SK-N-SH (cell line): ENCODE data around the gene STEAP3. TPM values are rescaled to one million over a fixed set of nuclear protein-coding genes. Genes with fewer than 3 reads are reported as not detected.
A peak's percentile ranks its signal among the peaks of the same experiment; 100 is the strongest.

Experiments used
- CTCF ChIA-PET: fragments of 300-600, 350-600 bp; formaldehyde crosslinking; extraction: SDS; loops from one replicate; lab custom pipeline; 2021; lab: Yijun Ruan, JAX
- POLR2A ChIA-PET: fragments of 350-600 bp; sonication (Branson Sonifier 250); formaldehyde crosslinking; extraction: SDS; loops from one replicate; lab custom pipeline; 2020; ENCODE audit warnings: antibody characterized with exemption, inconsistent platforms; lab: Yijun Ruan, JAX
- DNase-seq: peaks from one replicate; pipeline ENCODE4 v3.0.0; 2012
- H2AFZ ChIP-seq: fragments of 200-600 bp; sonication (generic); 2 replicates; pipeline ENCODE4 v1.8.1; 2016; ENCODE audit warnings: antibody characterized with exemption, mild to moderate bottlenecking, low read depth
- H3F3A ChIP-seq: fragments of 200-600 bp; sonication (generic); replicated peaks from 2 replicates; pipeline ENCODE3; 2016; ENCODE audit warnings: antibody characterized with exemption, mild to moderate bottlenecking; ENCODE audit not compliant: insufficient read depth
- H3K27ac ChIP-seq, 2 experiments: fragments of 200-500 bp in 1 of 2; fragments of 200-600 bp in 1 of 2; sonication (Bioruptor generic) in 1 of 2; sonication (generic), shearing (Covaris generic) in 1 of 2; 2 replicates each; pipeline versions ENCODE4 v1.5.1 to v1.6.1; 2014 to 2016; ENCODE audit warnings: low read depth in 2 of 2, inconsistent platforms in 1 of 2, low read length in 1 of 2, mild to moderate bottlenecking in 1 of 2, mixed read lengths in 1 of 2
- H3K27me3 ChIP-seq: fragments of 200-600 bp; sonication (generic), shearing (Covaris generic); 2 replicates; pipeline ENCODE4 v1.6.1; 2016; ENCODE audit warnings: mixed run types; ENCODE audit not compliant: insufficient read depth
- H3K36me3 ChIP-seq, 2 experiments: fragments of 200-500 bp in 1 of 2; fragments of 200-600 bp in 1 of 2; sonication (Bioruptor generic) in 1 of 2; sonication (generic) in 1 of 2; replicated peaks in 1 of 2; 2 replicates each; pipeline versions ENCODE3 to v1.5.1; 2014 to 2016; ENCODE audit warnings: low read length in 1 of 2, mild to moderate bottlenecking in 1 of 2; ENCODE audit not compliant: insufficient read depth in 2 of 2, control insufficient read depth in 1 of 2
- H3K4me1 ChIP-seq, 2 experiments: fragments of 200-500 bp in 1 of 2; fragments of 200-600 bp in 1 of 2; sonication (Bioruptor generic) in 1 of 2; sonication (generic), shearing (Covaris generic) in 1 of 2; 2 replicates each; pipeline versions ENCODE4 v1.5.1 to v1.6.1; 2014 to 2016; ENCODE audit warnings: low read depth in 1 of 2, low read length in 1 of 2, mixed run types in 1 of 2; ENCODE audit not compliant: insufficient read depth in 2 of 2, control insufficient read depth in 1 of 2
- H3K4me2 ChIP-seq: fragments of 200-600 bp; sonication (generic), shearing (Covaris generic); 2 replicates; pipeline ENCODE4 v1.6.1; 2017; ENCODE audit warnings: mixed run types
- H3K4me3 ChIP-seq, 2 experiments: fragments of 200-500 bp in 1 of 2; fragments of 200-600 bp in 1 of 2; sonication (Bioruptor generic) in 1 of 2; sonication (generic), shearing (Covaris generic) in 1 of 2; 2 replicates each; pipeline versions ENCODE4 v1.5.1 to v1.8.1; 2014 to 2016; ENCODE audit warnings: low read depth in 2 of 2, inconsistent platforms in 1 of 2, low read length in 1 of 2, mild to moderate bottlenecking in 1 of 2, mixed read lengths in 1 of 2, moderate library complexity in 1 of 2
- H3K79me2 ChIP-seq: fragments of 200-600 bp; sonication (generic); 2 replicates; pipeline ENCODE4 v1.8.1; 2017; ENCODE audit warnings: mild to moderate bottlenecking; ENCODE audit not compliant: insufficient read depth
- H3K9ac ChIP-seq: fragments of 200-600 bp; sonication (generic); 2 replicates; pipeline ENCODE4 v1.6.1; 2017; ENCODE audit warnings: mixed run types
- H3K9me2 ChIP-seq: fragments of 200-600 bp; sonication (generic); 2 replicates; pipeline ENCODE4 v1.6.1; 2017; ENCODE audit warnings: mixed run types
- H3K9me3 ChIP-seq: fragments of 200-600 bp; sonication (generic); 2 replicates; pipeline ENCODE4 v1.6.1; 2017; ENCODE audit warnings: mixed run types, mild to moderate bottlenecking, moderate library complexity
- H4K20me1 ChIP-seq: fragments of 200-600 bp; sonication (generic); 2 replicates; pipeline ENCODE4 v1.6.1; 2017; ENCODE audit warnings: mild to moderate bottlenecking, mixed run types; ENCODE audit not compliant: insufficient read depth
- CHD2 ChIP-seq: fragments of 150-350 bp; IDR thresholded peaks from 2 replicates; pipeline ENCODE4 v1.6.1; 2018; ENCODE audit warnings: low read length; ENCODE audit not compliant: partially characterized antibody
- CTCF ChIP-seq: fragments of 200-600 bp; sonication (generic); IDR thresholded peaks from 2 replicates; pipeline ENCODE4 v1.6.1; 2017; ENCODE audit warnings: antibody characterized with exemption, mild to moderate bottlenecking, moderate library complexity
- EZH2phosphoT487 ChIP-seq: fragments of 200-600 bp; sonication (generic); IDR thresholded peaks from 2 replicates; pipeline ENCODE4 v1.6.1; 2017; ENCODE audit warnings: low read depth, mixed run types, mild to moderate bottlenecking, antibody characterized with exemption, moderate library complexity, borderline replicate concordance
- FOXJ3 ChIP-seq: sonication (generic); formaldehyde crosslinking; IDR thresholded peaks from 2 replicates; pipeline ENCODE4 v1.5.1; 2020; ENCODE audit warnings: mild to moderate bottlenecking, missing genetic modification reagents
- FOXM1 ChIP-seq: IDR thresholded peaks from 2 replicates; pipeline ENCODE4 v1.4.0; 2012; ENCODE audit warnings: low read depth, mild to moderate bottlenecking
- GATA2 ChIP-seq: sonication (generic); formaldehyde crosslinking; IDR thresholded peaks from 2 replicates; pipeline ENCODE4 v1.5.0; 2020; ENCODE audit warnings: mild to moderate bottlenecking, missing genetic modification reagents
- NFIC ChIP-seq: IDR thresholded peaks from 2 replicates; pipeline ENCODE4 v1.4.0; 2012; ENCODE audit warnings: borderline replicate concordance
- NRF1 ChIP-seq: IDR thresholded peaks from 2 replicates; pipeline ENCODE4 v1.6.1; 2012; ENCODE audit warnings: low read depth, mild to moderate bottlenecking, low read length
- PBX3 ChIP-seq: IDR thresholded peaks from 2 replicates; pipeline ENCODE4; 2012
- POLR2AphosphoS5 ChIP-seq: IDR thresholded peaks from 2 replicates; pipeline ENCODE4 v1.6.1; 2012; ENCODE audit warnings: low read depth, low read length
- RAD21 ChIP-seq: IDR thresholded peaks from 2 replicates; pipeline ENCODE4 v1.6.1; 2012; ENCODE audit warnings: mild to moderate bottlenecking, low read length
- RCOR1 ChIP-seq: fragments of 150-350 bp; IDR thresholded peaks from 2 replicates; pipeline ENCODE4 v1.6.1; 2017; ENCODE audit warnings: antibody characterized with exemption, low read length
- REST ChIP-seq: IDR thresholded peaks from 2 replicates; pipeline ENCODE4 v1.6.1; 2012; ENCODE audit warnings: mild to moderate bottlenecking, low read depth, low read length, moderate library complexity
- SIN3A ChIP-seq: IDR thresholded peaks from 2 replicates; pipeline ENCODE4 v1.6.1; 2012; ENCODE audit warnings: low read depth, mild to moderate bottlenecking, low read length, moderate library complexity, borderline replicate concordance
- SMC3 ChIP-seq: IDR thresholded peaks from 2 replicates; pipeline ENCODE4 v1.6.1; 2012; ENCODE audit warnings: low read depth, low read length, improper control_type of control experiment
- YY1 ChIP-seq: IDR thresholded peaks from 2 replicates; pipeline ENCODE4 v1.4.0; 2012; ENCODE audit warnings: low read depth, mild to moderate bottlenecking
- ZBTB33 ChIP-seq: IDR thresholded peaks from 2 replicates; pipeline ENCODE4 v1.4.0; 2012; ENCODE audit warnings: low read depth, borderline replicate concordance
- WGBS: methylation state at CpG from one replicate; pipeline ENCODE4 v1.1.6; 2017; ENCODE audit warnings: low lambda C conversion rate; 5-methylcytosine and 5-hydroxymethylcytosine counted together
- polyA plus RNA-seq, 3 experiments: library from polyadenylated mRNA; depleted of rRNA; stranded (reverse); fragments of >200 nt; gene quantifications; 2 replicates each; pipeline ENCODE4 v1.2.3, GENCODE V29; 2012

Gene STEAP3
- polyA plus RNA-seq, 1 of the 3 experiments (the other 2 are of a cell fraction) = 30.6 TPM

GRCh38 chr2:119264781-119265692 lies 41.4 kb downstream of the STEAP3 start:
- TF ChIP-seq RAD21 = peak; percentile 83
- TF ChIP-seq FOXJ3 = no peak
- no peak for TF ChIP-seq YY1
- TF ChIP-seq NRF1 = no peak
- peak; percentile 78 for TF ChIP-seq CTCF
- TF ChIP-seq GATA2 (CRISPR knock-in tag) = no peak
- TF ChIP-seq NFIC = no peak
- no peak for TF ChIP-seq REST
- peak; percentile 91 for TF ChIP-seq SMC3

GRCh38 chr2:119265693-119266066 lies 42.0 kb downstream of the STEAP3 start:
- no peak overlapping the region for H2AFZ ChIP-seq
- no peak overlapping the region for H3K27ac ChIP-seq
- no peaks in the 10 kb centered on the region for H3K9me2 ChIP-seq
- no peaks in the 10 kb centered on the region for H3K79me2 ChIP-seq
- DNase-seq = no peak
- H3F3A ChIP-seq = no peaks in the 10 kb centered on the region
- H3K27me3 ChIP-seq = no peaks in the 10 kb centered on the region
- 80% methylated on average over 6 of the region's 6 CpGs for WGBS
- H4K20me1 ChIP-seq = no peaks in the 10 kb centered on the region
- ChIA-PET CTCF (interaction anchor here (0.6 to 3.3 kb wide), 13 partner anchors 11 to 254 kb away, joined by 3 to 25 read pairs (median 4); no protein-coding TSS in a partner anchor), POLR2A (no interaction called here)
- no peaks in the 10 kb centered on the region for H3K36me3 ChIP-seq
- H3K4me3 ChIP-seq = no peak overlapping the region
- H3K4me1 ChIP-seq = no peaks in the 10 kb centered on the region
- no peak overlapping the region for H3K9ac ChIP-seq
- H3K9me3 ChIP-seq = no peaks in the 10 kb centered on the region
- H3K4me2 ChIP-seq = no peak overlapping the region
- TF ChIP-seq EZH2phosphoT487 = no peak
- no peak for TF ChIP-seq ZBTB33
- TF ChIP-seq CHD2 = no peak
- TF ChIP-seq POLR2AphosphoS5 = no peak
- no peak for TF ChIP-seq FOXM1
- TF ChIP-seq RAD21 = no peak
- no peak for TF ChIP-seq SIN3A
- TF ChIP-seq PBX3 = no peak
- no peak for TF ChIP-seq RCOR1

More at GRCh38 chr2:119264781-119265692, 41.4 kb downstream of the STEAP3 start:
- peak; percentile 75 for DNase-seq
- Histone ChIP-seq H3K27ac (no peak overlapping the region), H2AFZ (no peak overlapping the region), H3K9me3 (no peaks in the 10 kb centered on the region), H3K9ac (no peak overlapping the region), H4K20me1 (no peaks in the 10 kb centered on the region), H3K4me1 (no peaks in the 10 kb centered on the region), H3K36me3 (no peaks in the 10 kb centered on the region), H3K79me2 (no peaks in the 10 kb centered on the region), H3K4me3 (no peak overlapping the region; a peak in 1 of 4 replicates), H3K27me3 (no peaks in the 10 kb centered on the region), H3K9me2 (no peaks in the 10 kb centered on the region), H3F3A (no peaks in the 10 kb centered on the region), H3K4me2 (no peak overlapping the region)
- ChIA-PET CTCF (interaction anchor here (0.7 to 3.3 kb wide), 32 partner anchors 9 to 394 kb away, joined by 3 to 25 read pairs (median 4); no protein-coding TSS in a partner anchor), POLR2A (no interaction called here)
- 49% methylated on average over 12 of the region's 13 CpGs for WGBS
